D721Med (cell line): Measurements from ENCODE around the gene ARFRP1.

ENCODE experiments used
- DNase-seq: peaks from one replicate; pipeline ENCODE4 v3.0.0; 2011; ENCODE audit warnings: low spot score; ENCODE audit not compliant: insufficient read length
- FAIRE-seq: peaks from 2 replicates; lab custom pipeline; 2011; peaks lifted over from hg19 to GRCh38; lab: Jason Lieb, UNC
- CTCF ChIP-seq: IDR thresholded peaks from 2 replicates; pipeline ENCODE4 v1.5.1; 2012; ENCODE audit warnings: mild to moderate bottlenecking, control low read depth; ENCODE audit not compliant: insufficient read depth; ENCODE audit errors: missing control alignments

The ARFRP1 gene

DNA sequence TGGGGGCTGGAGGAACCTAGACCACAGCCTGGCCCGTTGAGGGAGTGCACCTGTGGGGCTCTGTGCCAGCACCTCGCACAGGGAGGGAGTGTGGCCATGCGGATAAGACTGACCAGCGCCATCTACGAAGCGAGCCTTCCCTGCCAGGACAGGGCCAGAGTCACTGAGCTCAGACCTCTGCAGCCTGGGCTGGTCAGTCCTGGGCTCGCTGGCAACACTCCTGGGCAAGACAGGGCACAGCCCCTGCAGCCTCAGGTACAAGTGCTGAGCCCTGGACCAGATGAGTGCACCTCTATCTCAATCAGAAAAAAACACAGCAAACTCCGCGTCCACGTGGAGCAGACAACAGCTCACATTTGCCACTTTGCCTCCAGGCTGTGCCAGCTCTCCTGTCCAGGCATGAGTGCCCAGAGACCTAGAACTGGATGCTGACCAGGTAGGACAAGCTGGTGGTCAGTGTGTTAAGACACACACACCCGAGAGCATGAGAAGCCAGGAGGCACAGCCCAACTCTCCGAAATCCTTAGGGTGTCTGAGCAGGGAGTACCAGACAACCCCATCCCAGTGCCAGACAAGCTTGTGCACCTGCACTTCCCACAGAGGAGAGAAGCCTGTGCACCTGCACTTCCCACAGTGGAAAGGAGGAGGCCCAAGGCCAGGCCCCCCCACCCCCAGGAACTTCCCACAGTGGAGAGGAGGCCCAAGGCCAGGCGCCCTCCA, 4.9 kb downstream of the ARFRP1 start:
- TF ChIP-seq CTCF, result no peak

GRCh38 chr20:63702036-63702665, 5.6 kb downstream of the ARFRP1 start:
- TF ChIP-seq CTCF, result no peak
- no peak for FAIRE-seq
- DNase-seq, result no peak

More for the DNA sequence above, 4.9 kb downstream of the ARFRP1 start:
- FAIRE-seq (no peak), DNase-seq (peak; percentile 2)

DNA sequence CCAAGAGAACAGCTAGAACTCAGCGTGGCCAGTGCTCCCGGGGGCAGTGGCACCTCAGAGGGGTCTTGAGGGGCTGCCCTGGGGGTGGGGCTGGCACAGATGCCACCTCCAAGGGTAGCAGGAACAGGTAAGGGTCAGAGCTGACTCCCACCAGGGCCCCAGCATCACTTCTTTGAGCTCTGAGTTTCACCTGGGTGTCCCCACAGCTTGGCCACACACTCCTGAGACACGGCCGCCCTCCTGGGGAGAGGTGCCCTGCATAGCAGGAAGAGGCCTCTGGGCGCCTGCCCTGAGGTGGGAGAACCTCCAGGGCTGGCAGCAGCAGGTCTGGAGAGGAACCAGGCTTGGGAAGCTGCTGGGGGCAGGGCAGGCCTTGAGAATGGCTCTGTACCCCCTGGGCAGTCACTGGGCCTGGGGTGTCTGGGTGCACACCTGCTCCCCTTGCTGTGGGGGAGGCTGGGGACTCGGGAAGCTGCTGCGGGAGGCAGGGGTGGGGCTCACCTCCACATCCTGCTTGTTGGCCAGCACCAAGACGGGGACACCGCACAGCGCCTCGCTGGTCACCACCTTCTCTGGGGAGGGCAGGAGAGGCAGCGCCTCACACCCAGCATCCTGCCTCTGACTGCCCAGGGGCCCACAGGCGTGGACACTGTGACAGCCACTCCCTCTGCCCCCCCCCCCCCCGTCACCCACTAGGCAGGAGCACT, 6.3 kb downstream of the ARFRP1 start:
- DNase-seq, result peak; percentile 10
- FAIRE-seq, result no peak
- no peak for TF ChIP-seq CTCF

DNA sequence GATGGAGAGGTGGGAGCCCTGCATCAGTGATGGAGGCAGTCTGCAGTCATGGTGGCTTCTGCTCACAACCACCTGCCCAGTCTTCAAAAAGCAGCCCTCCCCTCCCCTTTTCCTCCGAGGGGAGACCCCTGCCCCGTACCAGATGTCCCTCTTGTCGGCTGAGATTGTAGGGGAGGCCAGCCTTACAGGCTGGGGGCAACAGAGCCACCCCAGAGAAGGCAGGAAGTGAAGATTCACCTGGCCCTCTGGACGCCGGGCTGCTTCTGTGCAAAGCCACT, 6.8 kb downstream of the ARFRP1 start:
- DNase-seq, result no peak
- FAIRE-seq, result no peak
- TF ChIP-seq CTCF, result no peak

- no peak for TF ChIP-seq CTCF
- FAIRE-seq, result no peak
- DNase-seq, result peak; percentile 11
Measured at GRCh38 chr20:63700199-63701050, 7.4 kb downstream of the ARFRP1 start.

DNA sequence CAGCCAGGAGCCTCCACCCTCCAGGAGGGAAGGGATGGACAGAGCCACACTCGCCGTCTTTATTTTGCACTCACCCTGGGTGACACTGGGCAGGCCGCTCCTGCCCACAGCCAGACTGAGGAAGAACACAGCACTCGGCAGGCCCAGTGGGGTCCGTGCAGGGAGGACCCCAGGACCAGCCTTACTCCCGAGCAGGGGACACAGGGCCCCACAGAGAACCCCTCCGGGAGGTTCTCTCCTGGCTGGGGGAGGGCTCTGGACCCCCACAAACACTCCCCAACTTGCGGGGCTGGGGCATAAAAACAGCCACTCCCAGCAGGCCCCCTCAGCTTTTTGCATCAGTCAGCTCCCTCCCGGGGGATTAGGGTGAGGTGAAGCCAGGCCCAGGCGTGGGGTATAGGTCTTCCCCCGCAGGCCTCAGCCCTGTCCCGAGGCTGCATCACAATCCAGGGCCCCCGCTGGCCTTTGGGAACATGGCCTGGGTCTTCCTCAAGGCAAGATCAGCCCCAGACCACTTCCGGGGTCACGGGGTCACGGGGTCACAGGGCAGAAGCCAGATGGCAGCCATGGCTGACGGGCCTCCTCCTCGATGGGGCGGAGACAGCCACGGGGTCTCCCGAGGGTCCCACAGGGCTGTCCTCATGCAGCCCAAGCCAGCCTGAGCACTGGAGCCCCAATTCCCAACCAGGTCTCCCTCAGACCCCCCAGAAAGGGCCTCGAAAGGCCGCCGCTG, 8.1 kb downstream of the ARFRP1 start:
- no peak for TF ChIP-seq CTCF
- DNase-seq (no peak), FAIRE-seq (no peak)
